ENCODE data around the gene CCDC169. TPM values are rescaled to one million over a fixed set of nuclear protein-coding genes. Genes with fewer than 3 reads are reported as not detected.

CCDC169 gene
- total RNA-seq, 4 donors from 2014 or later: under 0.01 to 0.35 (median 0.19) TPM

- 49 to 50% methylated on average over 3 of the region's 3 CpGs for WGBS, 2 donors
- H3K36me3 ChIP-seq: no peaks in the 10 kb centered on the region
- no peak overlapping the region for H3K27ac ChIP-seq
- H3K4me3 ChIP-seq: no peak overlapping the region
- DNase-seq: no peak
- TF ChIP-seq POLR2A (IDR thresholded peaks at IDR 0.05) (no peak), CTCF (IDR thresholded peaks at IDR 0.05) (peak in 5 of 6 experiments; percentile 42 to 72 (median 53))
- intact Hi-C loops (cut with DNase I): loop anchor here (2.0 kb wide), 1 partner anchor 297 kb away; no protein-coding TSS in a partner anchor
- no peaks in the 10 kb centered on the region for H3K27me3 ChIP-seq
- no peaks in the 10 kb centered on the region for H3K4me1 ChIP-seq
- H3K9me3 ChIP-seq: no peaks in the 10 kb centered on the region
Measured at GRCh38 chr13:36275190-36276002, 22.2 kb downstream of the CCDC169 start.

GRCh38 chr13:36273431-36273830 is 24.2 kb downstream of the CCDC169 start:
- H3K9me3 ChIP-seq: no peaks in the 10 kb centered on the region
- 87 to 90% methylated on average over 2 of the region's 2 CpGs for WGBS, 2 donors
- intact Hi-C loops (cut with DNase I): no loop called here
- no peaks in the 10 kb centered on the region for H3K4me1 ChIP-seq
- no peak overlapping the region for H3K27ac ChIP-seq
- DNase-seq: no peak
- H3K36me3 ChIP-seq: no peaks in the 10 kb centered on the region
- no peak for TF ChIP-seq POLR2A (IDR thresholded peaks at IDR 0.05)
- no peak for TF ChIP-seq CTCF (IDR thresholded peaks at IDR 0.05)
- no peak overlapping the region for H3K4me3 ChIP-seq
- H3K27me3 ChIP-seq: no peaks in the 10 kb centered on the region

GRCh38 chr13:36261976-36262375 is 35.6 kb downstream of the CCDC169 start:
- no peak for DNase-seq
- H3K9me3 ChIP-seq: no peaks in the 10 kb centered on the region
- H3K27ac ChIP-seq: no peak overlapping the region
- H3K4me1 ChIP-seq: no peaks in the 10 kb centered on the region
- H3K36me3 ChIP-seq: no peaks in the 10 kb centered on the region
- TF ChIP-seq CTCF (IDR thresholded peaks at IDR 0.05) (no peak), POLR2A (IDR thresholded peaks at IDR 0.05) (no peak)
- H3K27me3 ChIP-seq: no peaks in the 10 kb centered on the region
- no peak overlapping the region for H3K4me3 ChIP-seq
- intact Hi-C loops (cut with DNase I): no loop called here

GRCh38 chr13:36261011-36261410 is 36.6 kb downstream of the CCDC169 start:
- intact Hi-C loops (cut with DNase I): no loop called here
- no peak for TF ChIP-seq POLR2A (IDR thresholded peaks at IDR 0.05)
- 83 to 91% methylated on average over 3 of the region's 3 CpGs for WGBS, 2 donors

GRCh38 chr13:36259361-36260137 is 38.1 kb downstream of the CCDC169 start:
- Histone ChIP-seq H3K36me3 (no peaks in the 10 kb centered on the region), H3K27ac (no peak overlapping the region), H3K9me3 (no peaks in the 10 kb centered on the region), H3K4me3 (no peak overlapping the region), H3K4me1 (no peaks in the 10 kb centered on the region), H3K27me3 (no peaks in the 10 kb centered on the region)
- WGBS, 2 donors: 78 to 82% methylated on average over 6 of the region's 8 CpGs
- intact Hi-C loops (cut with DNase I): no loop called here
- no peak for DNase-seq
- TF ChIP-seq CTCF (IDR thresholded peaks at IDR 0.05): no peak
- no peak for TF ChIP-seq POLR2A (IDR thresholded peaks at IDR 0.05)

More at GRCh38 chr13:36261011-36261410, 36.6 kb downstream of the CCDC169 start:
- Histone ChIP-seq H3K36me3 (no peaks in the 10 kb centered on the region), H3K27me3 (no peaks in the 10 kb centered on the region), H3K4me1 (no peaks in the 10 kb centered on the region), H3K9me3 (no peaks in the 10 kb centered on the region), H3K27ac (no peak overlapping the region), H3K4me3 (no peak overlapping the region)
- DNase-seq: no peak

Measured in esophagus squamous epithelium (tissue), 5 donors.